HG02852 (cell line): ENCODE results near the gene GPC6.

ENCODE experiments used
- ATAC-seq: cut with Tn5 transposase; IDR thresholded peaks from one replicate; pipeline ENCODE4 v1.9.1; 2021; ENCODE audit warnings: mild to moderate bottlenecking, moderate library complexity; ENCODE audit not compliant: unreplicated experiment

The GPC6 gene

DNA sequence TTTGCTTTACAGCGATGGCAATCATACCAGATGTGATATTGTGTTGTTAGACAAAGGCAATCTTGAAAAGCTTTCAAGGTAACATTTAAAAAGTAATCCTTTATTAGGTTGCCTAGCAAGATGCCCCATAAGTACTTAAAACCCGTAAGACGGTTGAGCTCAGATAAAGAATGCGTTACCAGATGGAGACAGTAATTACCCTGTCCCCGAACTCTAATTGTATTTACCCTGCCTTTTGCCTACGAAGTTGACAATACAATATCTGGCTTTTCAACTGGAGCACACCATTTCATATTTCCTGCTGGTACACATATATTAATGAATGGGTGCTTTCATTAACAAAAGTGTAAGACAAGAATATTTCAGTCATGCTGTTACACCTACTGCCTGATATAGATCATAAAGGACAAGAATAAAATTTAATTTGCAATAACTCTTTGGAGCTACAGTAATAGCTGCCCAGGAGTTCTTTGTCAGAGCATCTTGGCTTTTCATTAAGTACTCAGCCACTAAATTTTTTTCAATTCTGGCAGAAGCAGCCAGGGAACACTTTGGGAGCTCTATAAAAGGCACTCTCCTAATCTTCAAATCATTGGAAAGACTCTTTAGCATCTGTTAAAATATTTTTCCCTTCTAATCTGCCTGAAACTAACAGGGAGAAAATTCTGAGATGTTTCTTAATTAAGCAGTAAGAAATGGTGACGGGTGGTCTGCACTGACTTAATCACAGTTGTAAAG is 1189.1 kb downstream of the GPC6 start:
- ATAC-seq, result no peak

DNA sequence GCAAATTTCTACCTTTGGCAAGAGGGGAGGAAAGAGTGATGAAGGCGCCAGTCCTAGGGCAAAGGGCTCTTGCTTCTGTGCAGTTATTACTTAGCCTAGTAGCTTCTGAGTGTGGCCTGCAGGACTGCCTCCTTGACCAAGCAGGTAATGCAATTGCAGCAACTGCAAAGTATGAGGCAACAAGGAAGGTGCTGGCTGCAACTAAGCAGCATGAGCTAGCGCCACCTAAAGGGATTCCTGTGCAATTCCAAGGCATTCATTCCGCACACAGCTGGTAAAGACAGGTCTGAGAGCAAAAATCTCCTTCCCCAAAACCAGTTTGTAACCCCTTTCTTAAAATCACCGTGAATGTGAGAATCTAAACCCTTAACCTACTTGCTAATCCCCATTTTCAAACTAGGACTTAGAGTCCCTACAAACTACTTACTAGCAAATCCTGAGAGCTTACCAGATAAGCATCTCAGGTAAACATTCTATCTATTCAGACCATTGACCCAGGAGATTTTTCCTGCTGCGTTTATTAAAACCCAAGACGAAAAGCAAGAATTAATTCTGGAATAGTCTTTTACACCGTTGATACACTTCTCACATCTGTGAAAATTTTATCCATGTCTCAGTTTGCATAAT is 1190.0 kb downstream of the GPC6 start:
- no peak for ATAC-seq

DNA sequence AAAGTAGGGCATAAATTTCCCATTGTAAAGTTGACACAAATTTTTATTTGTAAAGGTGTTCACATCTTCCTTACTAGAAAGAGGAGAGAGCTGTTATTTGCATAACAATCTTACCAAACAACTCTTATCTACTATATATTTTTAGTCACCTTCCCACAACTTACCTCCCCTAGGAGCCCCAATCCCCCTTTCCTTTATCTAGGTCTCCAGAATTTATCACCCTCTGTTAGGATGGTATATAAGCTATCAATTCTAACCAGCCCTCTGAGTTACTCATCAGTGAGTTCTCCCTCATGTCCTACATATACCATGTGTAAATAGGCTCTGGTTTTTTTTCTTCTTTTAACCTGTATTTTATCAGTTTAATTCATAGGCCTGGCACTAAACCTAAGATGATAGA is 1190.7 kb downstream of the GPC6 start:
- ATAC-seq, result no peak

DNA sequence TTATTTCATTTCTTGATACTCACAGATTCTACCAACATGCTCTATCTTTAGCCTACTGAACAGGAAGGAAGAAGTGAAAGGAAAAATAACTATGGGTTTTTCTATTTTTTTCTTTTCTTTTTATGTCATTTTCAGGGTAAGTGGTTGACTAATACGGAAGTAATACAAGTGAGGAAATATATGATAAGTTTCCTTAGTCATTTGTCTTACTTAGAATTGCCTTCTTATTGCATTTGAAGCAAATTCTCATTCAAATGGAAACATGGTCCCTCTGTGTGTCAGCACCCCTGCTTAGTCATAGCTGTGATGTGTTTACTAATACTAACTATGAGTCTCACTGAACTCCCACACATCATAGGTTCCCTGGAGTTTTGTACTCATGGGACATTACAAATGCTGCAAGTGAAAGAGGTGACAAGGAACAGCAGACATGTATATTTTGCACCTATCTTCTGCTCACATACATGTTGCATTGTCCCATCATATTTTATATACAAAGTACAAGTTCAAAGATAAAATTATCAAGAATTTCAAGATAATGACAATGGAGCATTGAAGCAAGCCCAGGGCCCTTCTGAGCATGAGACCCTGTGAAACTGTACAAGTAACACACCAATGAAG is 1192.8 kb downstream of the GPC6 start:
- ATAC-seq, result peak; percentile 66

DNA sequence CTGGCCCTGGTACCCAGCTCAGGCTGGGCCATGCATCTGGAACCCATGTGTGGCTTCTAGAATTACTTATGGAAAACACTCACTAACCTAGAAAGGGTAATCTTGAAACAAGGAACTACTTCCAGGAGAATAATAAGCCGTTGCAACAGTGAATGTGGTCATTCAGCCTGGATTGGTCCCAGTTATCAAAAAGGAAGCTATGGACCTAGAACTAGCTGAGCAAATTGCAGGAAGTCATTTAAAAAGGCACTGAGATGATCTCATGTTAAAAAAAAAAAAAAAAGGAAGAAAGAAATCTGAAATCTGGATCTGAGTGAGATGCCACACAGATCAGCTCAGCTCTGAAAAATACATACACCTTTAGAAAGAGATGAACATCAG is 1193.3 kb downstream of the GPC6 start:
- no peak for ATAC-seq

DNA sequence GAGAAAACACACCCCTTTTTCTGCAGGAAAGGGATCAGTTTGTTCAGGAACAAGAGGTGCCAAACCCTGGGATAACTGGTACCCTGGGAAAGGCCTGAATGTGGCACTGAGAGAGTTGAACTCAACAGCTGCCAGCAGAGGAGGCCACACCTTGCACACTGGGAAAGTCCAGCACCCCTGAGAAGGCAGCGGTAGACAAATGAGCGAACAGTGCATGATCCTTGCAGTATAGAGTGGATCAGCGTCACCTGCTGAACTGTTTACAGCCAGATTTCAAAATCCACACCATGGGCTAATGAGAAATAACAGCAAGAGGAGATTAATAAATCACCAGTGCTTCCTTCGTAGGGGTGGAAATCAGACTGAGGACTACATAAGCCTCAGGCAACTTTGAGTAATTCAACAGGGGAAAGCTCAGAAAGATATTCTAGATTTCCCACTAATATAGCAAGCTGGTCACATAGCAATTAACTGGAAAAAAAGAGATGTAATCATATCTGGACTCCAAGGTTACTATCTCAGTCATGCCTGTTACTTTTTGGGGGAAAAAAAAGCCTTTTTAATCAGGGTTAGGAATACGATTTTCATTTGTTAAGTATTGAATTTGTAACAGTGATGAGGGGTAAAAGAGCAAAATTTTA is 1200.8 kb downstream of the GPC6 start:
- ATAC-seq, result no peak

DNA sequence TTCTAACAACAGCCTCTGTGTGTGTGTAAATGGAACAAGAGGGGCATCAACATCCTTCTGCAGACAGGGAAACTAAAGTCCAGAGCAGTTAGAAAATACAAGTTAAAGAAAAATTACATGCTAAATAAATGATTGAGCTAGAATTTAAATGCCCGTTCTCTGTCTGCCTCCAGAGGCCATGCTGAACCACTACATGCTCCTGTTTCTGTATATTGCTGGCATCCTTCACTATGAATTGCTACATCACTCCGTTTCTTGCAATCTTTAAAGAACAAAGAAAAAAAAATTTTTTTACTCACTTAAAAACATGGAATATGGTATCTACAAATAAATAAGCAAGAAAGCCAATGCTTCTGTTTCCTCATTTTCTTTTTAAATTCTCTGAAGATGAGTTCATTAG is 1205.0 kb downstream of the GPC6 start:
- no peak for ATAC-seq

DNA sequence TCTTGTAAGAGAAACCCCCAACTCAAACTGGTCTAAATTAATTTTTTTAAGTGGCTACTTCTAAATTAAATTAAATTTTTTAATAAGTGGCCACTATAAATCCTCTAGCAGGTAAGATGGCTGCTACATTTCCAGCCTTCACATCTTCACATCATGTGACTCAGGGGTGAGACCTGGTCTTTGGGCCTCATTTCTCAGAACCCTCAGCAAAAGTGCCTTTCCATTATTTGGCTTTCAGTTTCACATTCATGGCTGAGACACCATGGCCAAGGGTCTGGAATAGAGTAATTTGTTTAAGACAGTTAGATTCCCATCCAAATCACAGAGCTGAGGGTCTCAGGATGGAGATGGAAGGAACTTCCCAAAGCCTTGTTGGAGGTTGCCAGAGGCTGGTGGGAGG is 1205.4 kb downstream of the GPC6 start:
- ATAC-seq, result no peak

DNA sequence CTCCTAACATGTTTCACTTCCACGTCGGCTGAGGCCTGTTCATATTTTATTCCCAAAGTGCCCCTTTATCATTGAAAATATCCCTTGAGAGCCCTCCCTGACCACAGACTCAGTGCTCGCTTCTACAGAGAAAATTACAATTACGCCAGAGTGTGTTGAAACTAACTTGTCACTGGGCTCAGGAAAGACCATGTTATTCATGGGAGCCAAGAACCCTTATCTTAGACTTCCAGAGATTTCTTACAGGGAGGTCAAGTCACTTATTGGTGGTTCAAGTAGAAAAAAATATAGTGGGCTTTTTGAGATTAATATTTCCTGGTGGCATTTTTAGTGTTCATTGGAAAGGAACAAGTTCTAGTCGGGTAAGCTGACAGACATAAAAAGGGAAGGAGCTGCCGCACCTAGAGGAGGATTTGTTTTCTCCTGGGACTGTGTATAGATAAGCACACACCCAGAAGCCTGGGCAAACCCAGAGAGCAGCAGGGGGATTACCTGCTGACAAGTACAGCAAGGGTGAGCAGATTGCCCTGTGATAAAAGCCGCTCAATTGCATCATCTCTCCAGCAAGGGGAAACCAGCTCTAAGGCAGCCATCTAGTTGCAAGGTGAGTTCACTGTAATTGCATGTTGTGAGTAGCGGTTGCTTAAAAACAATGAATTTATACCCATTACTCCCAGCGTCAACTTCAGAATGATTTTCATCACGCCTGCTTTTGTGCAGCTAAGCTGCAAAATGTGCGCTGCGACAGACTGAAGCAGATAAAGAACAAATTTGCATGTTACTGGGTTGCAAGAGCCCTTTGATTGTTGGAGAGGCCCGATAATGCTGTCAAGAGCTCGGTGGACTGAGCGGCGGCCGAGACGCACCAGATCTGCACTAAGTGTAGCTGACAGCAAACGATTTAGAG is 1206.7 kb downstream of the GPC6 start:
- ATAC-seq, result peak; percentile 54

DNA sequence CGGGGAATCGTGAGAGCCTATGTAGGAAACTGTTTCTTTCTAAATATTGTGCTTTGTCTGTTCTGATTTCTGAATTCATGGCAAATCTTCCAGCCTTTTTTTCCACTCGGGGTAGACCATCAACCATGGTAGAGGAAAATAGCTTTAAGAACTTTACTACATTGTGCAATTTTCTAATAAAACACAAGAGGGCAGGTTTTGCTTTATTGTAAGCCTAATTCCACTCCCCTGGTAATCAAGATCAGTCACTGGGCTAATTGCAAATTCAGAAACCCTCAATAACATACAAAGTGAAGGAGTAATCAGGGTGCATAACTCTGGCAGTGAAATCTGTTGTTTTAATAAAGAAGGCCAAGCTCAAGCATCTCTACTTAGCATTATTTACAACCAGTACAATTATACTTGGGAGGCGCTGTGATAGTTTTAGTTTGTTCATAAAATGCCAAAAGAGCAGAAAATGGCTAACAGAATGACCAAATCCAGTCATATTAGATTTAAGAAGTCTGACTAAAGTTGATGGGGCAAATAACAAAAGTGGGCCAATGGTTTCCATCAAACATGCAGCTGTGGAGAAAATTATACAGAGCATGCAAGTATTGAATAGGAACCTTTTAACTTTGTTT is 1209.1 kb downstream of the GPC6 start:
- ATAC-seq, result peak; percentile 67

DNA sequence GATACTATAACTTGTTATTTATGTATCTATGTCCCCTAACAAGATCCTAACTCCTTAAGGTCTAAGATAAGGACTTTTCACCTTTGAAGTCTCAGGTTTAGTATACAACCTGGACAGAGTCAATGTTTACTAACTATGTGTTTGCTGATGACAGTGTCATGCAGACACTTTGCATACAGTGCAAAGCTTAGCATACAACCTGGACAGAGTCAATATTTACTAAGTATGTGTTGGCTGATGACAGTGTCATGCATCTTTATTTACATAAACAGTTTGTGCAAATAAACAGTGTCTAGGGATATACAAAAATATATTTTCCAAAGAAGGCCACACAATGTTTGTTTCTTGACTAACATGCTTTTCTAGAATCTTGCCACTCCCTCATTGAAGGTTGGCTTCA is 1218.2 kb downstream of the GPC6 start:
- no peak for ATAC-seq

DNA sequence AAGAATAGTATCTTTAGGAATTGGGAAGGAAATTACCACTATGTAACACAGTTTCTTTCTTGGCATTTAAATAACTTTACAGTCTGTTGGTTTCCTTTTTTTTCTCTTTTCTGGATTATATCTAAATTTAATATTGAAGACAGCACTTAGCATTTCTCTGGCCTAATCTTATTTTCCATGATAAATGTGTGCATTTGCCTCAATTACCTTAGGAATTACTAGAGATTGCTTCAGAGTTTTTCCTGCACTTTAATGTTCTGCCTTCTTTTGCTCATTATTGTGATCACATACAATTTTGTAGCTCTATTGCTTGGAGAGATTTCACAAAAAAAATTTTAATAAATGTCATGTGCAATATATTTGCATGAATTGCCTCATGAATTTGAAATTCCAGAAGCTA is 1227.7 kb downstream of the GPC6 start:
- no peak for ATAC-seq

DNA sequence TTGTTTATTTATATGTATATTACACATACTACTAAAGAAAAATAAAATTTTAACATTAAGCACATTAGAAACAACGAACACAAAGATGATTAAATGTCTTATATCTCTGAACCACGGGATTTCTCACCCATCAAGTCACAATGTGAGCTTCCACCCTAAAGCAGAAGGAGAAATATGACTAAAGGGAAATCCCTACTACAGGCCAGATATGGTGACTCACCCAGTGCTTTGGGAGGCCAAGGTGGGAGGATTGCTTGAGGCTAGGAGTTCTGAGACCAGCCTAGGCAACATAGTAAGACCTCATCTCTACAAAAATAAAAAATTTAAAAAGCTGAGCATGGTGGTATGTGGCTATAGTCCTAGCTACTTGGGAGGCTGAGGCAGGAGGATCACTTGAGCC is 1228.3 kb downstream of the GPC6 start:
- ATAC-seq, result no peak

DNA sequence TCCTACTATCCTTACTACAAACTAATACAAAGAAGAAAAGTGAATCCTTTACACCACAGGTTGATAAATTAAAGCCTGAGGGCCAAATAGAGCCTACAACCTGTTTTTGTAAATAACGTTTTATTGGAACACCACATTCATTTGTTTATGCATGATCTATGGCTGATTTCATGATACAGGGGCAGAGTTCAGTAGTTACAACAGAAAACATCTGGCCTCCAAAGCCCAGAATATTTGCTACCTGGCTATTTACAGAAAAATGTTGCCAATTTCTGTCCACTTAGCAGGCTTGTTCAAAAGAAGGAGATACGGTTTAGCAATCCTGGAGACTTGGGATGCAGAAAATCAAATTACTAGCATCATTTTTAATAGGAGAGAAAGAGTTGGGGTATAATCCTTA is 1228.8 kb downstream of the GPC6 start:
- no peak for ATAC-seq
